Stimulated activated CD8-positive, alpha-beta memory T cell treated with anti-CD3 and anti-CD28 coated beads, Interleukin-7, amount 100 ng/mL, for 1 hour (primary cell): Measurements from ENCODE around the gene HBA1.
"Not testable (repeated sequence)": the region's sequence is repeated elsewhere in the genome, so short reads cannot be mapped to it uniquely, and the experiment has no call there.

Experiments used
- DNase-seq, 2 donors: peaks; one replicate each; pipeline ENCODE4 v3.0.0-alpha.2; 2020; ENCODE audit warnings: low read depth in 2 of 2

The HBA1 gene

DNA sequence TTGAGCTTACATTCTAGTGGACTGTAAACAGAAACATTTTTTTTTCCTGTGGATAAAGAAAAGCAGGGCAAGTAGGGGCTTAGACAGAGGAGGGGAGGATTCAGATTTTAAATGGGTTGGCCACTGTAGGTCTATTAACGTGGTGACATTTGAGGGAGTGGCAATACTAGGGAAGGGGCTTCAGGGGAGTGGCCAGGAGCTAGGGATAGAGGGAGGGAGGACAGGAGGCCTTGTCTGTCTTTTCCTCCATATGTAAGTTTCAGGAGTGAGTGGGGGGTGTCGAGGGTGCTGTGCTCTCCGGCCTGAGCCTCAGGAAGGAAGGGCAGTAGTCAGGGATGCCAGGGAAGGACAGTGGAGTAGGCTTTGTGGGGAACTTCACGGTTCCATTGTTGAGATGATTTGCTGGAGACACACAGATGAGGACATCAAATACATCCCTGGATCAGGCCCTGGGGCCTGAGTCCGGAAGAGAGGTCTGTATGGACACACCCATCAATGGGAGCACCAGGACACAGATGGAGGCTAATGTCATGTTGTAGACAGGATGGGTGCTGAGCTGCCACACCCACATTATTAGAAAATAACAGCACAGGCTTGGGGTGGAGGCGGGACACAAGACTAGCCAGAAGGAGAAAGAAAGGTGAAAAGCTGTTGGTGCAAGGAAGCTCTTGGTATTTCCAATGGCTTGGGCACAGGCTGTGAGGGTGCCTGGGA, 17.2 kb upstream of the HBA1 start:
- DNase-seq, result no peak

DNA sequence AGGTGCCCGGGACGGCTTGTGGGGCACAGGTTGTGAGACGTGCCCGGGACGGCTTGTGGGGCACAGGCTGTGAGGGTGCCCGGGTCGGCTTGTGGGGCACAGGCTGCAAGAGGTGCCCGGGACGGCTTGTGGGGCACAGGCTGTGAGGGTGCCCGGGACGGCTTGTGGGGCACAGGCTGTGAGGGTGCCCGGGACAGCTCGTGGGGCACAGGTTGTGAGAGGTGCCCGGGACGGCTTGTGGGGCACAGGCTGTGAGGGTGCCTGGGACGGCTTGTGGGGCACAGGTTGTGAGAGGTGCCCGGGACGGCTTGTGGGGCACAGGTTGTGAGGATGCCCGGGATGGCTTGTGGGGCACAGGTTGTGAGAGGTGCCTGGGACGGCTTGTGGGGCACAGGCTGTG, 16.2 kb upstream of the HBA1 start:
- DNase-seq, result not testable (repeated sequence)

DNA sequence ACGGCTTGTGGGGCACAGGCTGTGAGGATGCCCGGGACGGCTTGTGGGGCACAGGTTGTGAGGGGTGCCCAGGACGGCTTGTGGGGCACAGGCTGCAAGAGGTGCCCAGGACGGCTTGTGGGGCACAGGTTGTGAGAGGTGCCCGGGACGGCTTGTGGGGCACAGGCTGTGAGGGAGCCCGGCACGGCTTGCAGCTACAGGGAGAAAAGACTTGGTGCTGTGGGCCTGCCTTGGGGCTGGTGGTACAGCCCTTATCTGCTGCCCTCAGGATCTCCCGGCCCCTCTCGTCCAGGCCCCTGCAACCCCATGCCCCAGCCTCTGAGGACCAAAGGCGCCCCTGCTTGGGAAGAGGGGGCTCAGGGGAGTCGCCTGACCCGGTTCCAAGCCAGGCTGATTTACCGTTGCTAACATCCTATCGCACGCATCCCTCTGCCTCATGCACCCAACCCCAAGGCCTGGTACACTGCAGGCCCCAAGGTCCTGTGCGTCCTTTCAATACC, 15.7 kb upstream of the HBA1 start:
- no peak for DNase-seq

DNA sequence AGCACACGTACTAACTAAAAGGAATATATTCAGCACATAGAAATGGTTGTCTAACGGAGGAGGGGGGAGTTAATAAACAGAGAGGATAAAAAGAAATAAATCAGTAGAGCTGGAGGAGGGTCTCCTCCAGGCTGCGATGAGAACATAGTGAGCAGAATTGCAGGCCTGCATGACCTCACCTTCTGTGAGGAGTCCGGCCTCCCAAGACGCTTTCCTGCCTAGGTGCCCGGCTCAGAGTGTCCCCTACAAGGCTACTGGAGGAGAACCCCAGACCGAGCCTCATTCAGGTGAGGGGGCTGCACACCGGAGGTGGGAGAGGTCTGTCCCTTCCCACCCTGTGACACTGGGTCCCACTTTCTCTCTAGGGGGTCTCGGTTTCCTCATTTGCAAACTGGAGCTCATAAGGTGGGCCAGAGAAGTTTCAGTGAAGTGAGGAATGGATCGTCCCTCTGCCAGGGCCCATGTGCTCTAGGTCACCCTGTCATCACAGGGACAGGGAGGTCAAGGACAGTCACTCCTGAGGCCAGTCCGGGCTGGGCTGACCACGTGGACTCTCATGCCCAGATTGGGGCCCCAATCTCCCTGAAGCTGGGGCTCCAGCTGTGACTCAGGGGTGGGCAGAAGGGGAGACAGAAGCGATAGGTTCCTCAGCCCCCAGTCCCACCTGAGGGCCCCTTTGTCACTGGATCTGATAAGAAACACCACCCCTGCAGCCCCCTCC, 14.0 kb upstream of the HBA1 start:
- no peak for DNase-seq

DNA sequence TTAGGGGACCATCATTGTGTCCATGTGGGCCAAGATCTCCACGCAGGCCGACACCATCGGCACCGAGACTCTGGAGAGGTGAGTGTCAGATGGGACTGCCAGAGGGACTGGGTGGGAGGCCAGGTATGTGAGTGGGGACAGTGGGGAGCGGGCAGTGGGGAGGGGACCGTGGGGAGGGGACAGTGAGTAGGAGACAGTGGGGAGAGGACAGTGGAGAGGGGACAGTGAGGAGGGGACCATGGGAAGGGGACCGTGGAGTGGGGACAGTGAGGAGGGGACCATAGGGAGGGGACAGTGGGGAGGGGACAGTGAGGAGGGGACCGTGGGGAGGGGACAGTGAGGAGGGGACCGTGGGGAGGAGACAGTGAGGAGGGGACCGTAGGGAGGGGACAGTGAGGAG, 13.3 kb upstream of the HBA1 start:
- not testable (repeated sequence) for DNase-seq

DNA sequence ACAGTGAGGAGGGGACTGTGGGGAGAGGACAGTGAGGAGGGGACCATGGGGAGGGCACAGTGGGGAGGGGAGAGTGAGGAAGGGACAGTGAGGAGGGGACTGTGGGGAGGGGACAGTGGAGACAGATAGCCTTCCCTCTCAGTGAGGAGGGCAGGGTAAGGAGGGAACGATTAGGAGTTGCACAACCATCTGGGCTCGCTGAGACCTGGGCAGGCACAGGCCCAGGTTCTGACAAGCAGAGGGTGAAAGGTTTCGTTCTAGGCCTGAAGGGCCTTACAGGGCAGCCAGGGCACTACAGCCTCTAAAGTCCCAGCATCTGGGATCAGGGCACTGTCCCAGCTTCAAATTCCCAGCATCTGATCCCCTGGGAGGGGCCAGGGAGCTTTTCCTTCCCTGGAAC, 12.8 kb upstream of the HBA1 start:
- not testable (repeated sequence) for DNase-seq

DNA sequence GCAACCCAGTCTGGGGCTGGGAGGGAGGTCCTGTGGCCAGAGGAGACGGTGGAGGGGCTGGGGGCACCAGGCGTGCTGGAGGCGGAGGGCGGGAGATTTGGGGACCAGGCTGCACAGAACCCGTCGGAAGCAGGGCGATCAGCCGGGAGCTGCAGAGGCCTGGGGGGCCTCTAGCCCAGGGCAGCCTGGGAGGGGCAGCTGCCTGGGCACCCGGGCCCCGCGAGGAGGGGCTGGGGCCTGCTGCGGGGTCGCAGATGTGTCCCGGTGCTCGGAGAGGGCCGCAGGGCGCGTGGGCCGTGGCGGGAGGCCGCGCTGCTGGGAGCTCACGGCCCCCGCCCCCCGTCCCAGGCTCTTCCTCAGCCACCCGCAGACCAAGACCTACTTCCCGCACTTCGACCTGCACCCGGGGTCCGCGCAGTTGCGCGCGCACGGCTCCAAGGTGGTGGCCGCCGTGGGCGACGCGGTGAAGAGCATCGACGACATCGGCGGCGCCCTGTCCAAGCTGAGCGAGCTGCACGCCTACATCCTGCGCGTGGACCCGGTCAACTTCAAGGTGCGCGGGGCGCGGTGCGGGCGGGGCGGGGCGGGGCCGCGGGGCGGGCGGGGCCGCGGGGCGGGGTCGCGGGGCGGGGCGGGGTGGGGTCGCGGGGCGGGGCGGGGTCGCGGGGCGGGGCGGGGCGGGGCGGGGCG, 12.2 kb upstream of the HBA1 start:
- DNase-seq, result not testable (repeated sequence)

DNA sequence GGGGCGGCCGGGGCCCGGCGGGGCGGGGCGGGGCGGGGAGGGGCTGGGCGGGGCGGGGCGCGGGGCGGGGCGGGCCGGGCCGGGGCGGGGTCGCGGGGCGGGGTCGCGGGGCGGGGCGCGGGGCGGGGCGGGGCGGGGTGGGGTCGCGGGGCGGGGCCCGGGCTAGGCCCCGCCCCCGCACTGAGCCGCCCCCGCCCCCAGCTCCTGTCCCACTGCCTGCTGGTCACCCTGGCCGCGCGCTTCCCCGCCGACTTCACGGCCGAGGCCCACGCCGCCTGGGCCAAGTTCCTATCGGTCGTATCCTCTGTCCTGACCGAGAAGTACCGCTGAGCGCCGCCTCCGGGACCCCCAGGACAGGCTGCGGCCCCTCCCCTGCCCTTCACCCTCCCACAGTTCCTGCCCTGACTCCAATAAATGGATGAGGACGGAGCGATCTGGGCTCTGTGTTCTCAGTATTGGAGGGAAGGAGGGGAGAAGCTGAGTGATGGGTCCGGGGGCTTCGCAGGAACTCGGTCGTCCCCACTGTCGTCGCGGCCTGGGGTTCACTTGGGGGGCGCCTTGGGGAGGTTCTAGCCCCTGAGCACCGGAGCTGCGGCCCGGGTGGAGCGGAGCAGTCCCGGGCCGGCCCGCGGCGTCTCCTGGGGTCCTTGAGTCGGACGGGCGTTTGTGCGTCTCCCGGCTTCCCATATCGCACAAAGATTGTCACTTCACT, 11.5 kb upstream of the HBA1 start:
- DNase-seq, result no peak

DNA sequence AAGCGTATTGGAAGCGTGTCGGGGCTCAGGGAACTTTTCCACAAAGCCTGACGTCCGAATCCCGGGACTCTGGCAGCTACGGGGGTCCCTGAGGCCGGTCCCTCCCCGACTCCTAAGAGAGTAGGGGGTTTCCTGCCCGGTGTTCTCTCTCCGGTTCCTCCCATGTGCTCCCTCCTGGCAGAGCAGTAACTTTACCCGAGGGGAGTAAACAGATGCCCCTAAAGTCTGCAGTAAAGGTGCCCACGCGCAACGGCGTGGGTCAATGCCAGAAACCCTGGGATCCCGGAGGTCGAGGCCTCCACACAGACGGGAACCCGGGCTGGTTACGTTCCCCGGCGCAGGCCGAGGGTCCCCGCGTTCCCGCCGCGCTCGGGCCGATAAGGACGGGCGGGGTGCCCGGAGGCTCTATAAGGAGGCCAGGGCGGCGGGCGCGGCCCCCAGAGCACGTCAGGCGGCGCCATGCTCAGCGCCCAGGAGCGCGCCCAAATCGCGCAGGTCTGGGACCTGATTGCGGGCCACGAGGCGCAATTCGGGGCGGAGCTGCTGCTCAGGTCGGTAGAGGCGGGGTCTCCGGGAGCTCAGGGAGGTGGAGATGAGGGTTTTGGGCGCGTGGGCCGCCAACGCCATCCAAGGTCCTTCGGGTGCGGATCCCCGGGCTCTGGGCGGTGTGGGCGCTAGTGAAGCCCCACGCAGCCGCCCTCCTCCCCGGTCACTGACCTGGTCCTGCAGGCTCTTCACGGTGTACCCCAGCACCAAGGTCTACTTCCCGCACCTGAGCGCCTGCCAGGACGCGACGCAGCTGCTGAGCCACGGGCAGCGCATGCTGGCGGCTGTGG, 10.7 kb upstream of the HBA1 start, which contains the start of gene HBM:
Gene HBM (plus strand): TSS at position 440 of the 836 bp plus-strand sequence. CDS start 20 bp downstream, at position 460.
- no peak for DNase-seq

DNA sequence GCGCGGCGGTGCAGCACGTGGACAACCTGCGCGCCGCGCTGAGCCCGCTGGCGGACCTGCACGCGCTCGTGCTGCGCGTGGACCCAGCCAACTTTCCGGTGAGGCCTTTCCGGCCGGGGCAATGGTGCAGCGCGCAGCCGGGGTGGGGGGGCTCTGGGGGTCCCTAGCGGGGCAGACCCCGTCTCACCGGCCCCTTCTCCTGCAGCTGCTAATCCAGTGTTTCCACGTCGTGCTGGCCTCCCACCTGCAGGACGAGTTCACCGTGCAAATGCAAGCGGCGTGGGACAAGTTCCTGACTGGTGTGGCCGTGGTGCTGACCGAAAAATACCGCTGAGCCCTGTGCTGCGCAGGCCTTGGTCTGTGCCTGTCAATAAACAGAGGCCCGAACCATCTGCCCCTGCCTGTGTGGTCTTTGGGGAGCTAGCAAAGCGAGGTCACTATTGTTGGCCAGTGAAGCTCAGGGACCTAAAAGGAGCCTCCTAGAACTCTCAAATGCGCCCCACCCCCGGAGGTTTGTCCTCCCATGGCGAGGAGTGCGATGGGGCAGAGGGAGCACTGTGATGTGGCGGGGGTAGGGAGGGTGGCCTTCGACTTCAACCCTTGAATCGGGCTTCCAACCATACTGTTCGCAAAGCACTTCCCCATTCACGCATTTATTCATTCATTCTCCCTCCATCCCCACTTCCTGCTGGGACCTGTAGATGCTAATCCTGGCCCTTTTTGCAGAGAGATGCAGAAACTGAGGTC, 9.9 kb upstream of the HBA1 start:
- no peak for DNase-seq

DNA sequence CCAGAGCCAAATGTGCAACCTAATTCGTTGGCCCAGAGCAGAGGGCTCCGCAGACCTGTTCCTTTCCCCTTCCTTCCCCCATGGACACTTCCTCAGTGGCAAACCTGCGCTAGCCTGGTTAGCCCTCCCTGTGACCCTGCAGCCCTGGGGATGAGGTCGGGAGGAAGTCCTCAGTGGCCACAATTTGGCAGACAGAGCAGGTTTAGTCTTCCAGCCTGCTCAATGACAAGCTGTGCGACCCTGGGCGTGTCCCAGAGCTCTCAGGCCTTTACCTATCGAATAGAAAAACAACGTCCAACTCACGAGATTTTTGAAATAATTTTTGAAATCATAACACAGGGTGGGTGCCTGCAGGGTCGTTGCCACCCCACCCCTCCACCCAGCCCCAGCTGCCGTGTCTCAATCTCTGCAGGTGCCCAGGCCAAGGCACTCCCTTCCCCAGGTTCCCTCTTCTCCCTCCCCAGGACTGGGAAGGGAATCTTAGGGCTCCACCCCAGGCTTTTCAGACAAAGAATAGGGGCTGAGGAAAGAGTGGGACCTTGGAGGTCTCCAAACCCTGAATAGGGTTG, 9.3 kb upstream of the HBA1 start:
- DNase-seq, result no peak

DNA sequence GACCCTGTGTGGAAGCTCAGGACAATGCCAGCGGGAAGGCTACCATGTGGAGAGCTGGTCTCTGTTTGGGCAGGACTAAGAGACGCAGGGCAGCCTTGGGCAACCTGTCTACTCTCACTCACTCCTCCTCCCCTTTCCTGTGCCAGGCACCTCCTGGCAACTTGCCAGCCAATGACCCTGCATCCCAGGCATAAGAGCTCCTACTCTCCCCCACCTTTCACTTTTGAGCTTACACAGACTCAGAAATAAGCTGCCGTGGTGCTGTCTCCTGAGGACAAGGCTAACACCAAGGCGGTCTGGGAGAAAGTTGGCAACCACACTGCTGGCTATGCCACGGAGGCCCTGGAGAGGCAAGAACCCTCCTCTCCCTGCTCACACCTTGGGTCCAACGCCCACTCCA, 8.1 kb upstream of the HBA1 start:
- DNase-seq, result no peak

DNA sequence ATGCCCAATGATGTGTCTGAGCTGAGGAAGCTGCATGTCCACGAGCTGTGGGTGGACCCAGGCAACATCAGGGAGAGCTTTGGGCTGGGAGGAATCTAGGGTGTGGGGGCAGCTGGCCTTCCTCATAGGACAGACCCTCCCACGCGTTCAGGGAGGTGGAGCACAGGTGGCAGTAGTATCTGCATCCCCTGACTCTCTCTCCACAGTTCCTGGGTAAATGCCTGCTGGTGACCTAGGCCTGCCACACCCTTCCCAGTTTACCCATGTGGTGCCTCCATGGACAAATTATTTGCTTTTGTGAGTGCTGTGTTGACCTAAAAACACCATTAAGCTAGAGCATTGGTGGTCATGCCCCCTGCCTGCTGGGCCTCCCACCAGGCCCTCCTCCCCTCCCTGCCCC, 7.5 kb upstream of the HBA1 start:
- DNase-seq, result no peak

DNA sequence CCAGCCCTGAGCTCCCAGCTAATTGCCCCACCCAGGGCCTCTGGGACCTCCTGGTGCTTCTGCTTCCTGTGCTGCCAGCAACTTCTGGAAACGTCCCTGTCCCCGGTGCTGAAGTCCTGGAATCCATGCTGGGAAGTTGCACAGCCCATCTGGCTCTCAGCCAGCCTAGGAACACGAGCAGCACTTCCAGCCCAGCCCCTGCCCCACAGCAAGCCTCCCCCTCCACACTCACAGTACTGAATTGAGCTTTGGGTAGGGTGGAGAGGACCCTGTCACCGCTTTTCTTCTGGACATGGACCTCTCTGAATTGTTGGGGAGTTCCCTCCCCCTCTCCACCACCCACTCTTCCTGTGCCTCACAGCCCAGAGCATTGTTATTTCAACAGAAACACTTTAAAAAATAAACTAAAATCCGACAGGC, 6.4 kb upstream of the HBA1 start:
- not testable (repeated sequence) for DNase-seq

DNA sequence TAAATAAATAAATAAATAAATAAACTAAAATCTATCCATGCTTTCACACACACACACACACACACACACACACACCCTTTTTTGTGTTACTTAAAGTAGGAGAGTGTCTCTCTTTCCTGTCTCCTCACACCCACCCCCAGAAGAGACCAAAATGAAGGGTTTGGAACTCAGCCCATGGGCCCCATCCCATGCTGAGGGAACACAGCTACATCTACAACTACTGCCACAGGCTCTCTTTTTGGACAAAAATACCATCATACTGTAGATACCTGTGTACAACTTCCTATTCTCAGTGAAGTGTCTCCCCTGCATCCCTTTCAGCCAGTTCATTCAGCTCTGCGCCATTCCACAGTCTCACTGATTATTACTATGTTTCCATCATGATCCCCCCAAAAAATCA, 5.7 kb upstream of the HBA1 start:
- DNase-seq, result no peak

DNA sequence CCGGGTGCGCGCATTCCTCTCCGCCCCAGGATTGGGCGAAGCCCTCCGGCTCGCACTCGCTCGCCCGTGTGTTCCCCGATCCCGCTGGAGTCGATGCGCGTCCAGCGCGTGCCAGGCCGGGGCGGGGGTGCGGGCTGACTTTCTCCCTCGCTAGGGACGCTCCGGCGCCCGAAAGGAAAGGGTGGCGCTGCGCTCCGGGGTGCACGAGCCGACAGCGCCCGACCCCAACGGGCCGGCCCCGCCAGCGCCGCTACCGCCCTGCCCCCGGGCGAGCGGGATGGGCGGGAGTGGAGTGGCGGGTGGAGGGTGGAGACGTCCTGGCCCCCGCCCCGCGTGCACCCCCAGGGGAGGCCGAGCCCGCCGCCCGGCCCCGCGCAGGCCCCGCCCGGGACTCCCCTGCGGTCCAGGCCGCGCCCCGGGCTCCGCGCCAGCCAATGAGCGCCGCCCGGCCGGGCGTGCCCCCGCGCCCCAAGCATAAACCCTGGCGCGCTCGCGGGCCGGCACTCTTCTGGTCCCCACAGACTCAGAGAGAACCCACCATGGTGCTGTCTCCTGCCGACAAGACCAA, 4.0 kb upstream of the HBA1 start, which contains the start of gene HBA2:
Gene HBA2 (plus strand): TSS at position 503 of the 568 bp plus-strand sequence. CDS start 37 bp downstream, at position 540.
- DNase-seq, result not testable (repeated sequence)

DNA sequence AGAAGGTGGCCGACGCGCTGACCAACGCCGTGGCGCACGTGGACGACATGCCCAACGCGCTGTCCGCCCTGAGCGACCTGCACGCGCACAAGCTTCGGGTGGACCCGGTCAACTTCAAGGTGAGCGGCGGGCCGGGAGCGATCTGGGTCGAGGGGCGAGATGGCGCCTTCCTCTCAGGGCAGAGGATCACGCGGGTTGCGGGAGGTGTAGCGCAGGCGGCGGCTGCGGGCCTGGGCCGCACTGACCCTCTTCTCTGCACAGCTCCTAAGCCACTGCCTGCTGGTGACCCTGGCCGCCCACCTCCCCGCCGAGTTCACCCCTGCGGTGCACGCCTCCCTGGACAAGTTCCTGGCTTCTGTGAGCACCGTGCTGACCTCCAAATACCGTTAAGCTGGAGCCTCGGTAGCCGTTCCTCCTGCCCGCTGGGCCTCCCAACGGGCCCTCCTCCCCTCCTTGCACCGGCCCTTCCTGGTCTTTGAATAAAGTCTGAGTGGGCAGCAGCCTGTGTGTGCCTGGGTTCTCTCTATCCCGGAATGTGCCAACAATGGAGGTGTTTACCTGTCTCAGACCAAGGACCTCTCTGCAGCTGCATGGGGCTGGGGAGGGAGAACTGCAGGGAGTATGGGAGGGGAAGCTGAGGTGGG, 3.1 kb upstream of the HBA1 start:
- not testable (repeated sequence) for DNase-seq

DNA sequence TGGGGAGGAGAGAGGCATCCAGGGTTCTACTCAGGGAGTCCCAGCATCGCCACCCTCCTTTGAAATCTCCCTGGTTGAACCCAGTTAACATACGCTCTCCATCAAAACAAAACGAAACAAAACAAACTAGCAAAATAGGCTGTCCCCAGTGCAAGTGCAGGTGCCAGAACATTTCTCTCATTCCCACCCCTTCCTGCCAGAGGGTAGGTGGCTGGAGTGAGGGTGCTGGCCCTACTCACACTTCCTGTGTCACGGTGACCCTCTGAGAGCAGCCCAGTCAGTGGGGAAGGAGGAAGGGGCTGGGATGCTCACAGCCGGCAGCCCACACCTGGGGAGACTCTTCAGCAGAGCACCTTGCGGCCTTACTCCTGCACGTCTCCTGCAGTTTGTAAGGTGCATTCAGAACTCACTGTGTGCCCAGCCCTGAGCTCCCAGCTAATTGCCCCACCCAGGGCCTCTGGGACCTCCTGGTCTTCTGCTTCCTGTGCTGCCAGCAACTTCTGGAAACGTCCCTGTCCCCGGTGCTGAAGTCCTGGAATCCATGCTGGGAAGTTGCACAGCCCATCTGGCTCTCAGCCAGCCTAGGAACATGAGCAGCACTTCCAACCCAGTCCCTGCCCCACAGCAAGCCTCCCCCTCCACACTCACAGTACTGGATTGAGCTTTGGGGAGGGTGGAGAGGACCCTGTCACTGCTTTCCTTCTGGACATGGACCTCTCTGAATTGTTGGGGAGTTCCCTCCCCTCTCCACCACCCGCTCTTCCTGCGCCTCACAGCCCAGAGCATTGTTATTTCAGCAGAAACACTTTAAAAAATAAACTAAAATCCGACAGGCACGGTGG, 2.3 kb upstream of the HBA1 start:
- DNase-seq, result not testable (repeated sequence)
